ENCODE measurements around the gene ZNF827.

The ZNF827 gene

GRCh38 chr4:145879598-145879997 lies 59.0 kb downstream of the ZNF827 start:
- no peaks in the 10 kb centered on the region for H3K36me3 ChIP-seq
- peak overlapping the region; percentile 38 to 65 for H3K27ac ChIP-seq
- peaks cover 0 to 49% (median 39%) of the 10 kb centered on the region in 4 donors for H3K4me1 ChIP-seq
- H3K27me3 ChIP-seq, result no peaks in the 10 kb centered on the region
- no peak for TF ChIP-seq CTCF (IDR thresholded peaks at IDR 0.05)
- no peaks in the 10 kb centered on the region for H3K9me3 ChIP-seq
- intact Hi-C loops (cut with DNase I; ENCODE audit: low total_unique reads), result no loop called here
- peak in 1 of 2 donors; percentile 49 for DNase-seq
- H3K4me3 ChIP-seq, result no peak overlapping the region

GRCh38 chr4:145878501-145879435 lies 59.9 kb downstream of the ZNF827 start:
- intact Hi-C loops (cut with DNase I; ENCODE audit: low total_unique reads), result no loop called here
- peaks cover 0 to 49% (median 39%) of the 10 kb centered on the region in 4 donors for H3K4me1 ChIP-seq
- no peak for TF ChIP-seq CTCF (IDR thresholded peaks at IDR 0.05)
- no peaks in the 10 kb centered on the region for H3K9me3 ChIP-seq
- no peak overlapping the region for H3K4me3 ChIP-seq
- DNase-seq, result no peak
- H3K27me3 ChIP-seq, result no peaks in the 10 kb centered on the region
- H3K36me3 ChIP-seq, result no peaks in the 10 kb centered on the region
- H3K27ac ChIP-seq, result peak overlapping the region; percentile 38 to 65

GRCh38 chr4:145876531-145877180 lies 62.0 kb downstream of the ZNF827 start:
- Histone ChIP-seq H3K4me1 (peaks cover 0 to 43% (median 31%) of the 10 kb centered on the region in 4 donors), H3K27ac (peak overlapping the region in 1 of 2 donors; percentile 46), H3K27me3 (no peaks in the 10 kb centered on the region), H3K4me3 (no peak overlapping the region), H3K36me3 (peaks cover 0 to 7% (median 0%) of the 10 kb centered on the region in 3 donors), H3K9me3 (no peaks in the 10 kb centered on the region)
- DNase-seq, result no peak
- TF ChIP-seq CTCF (IDR thresholded peaks at IDR 0.05), result no peak
- intact Hi-C loops (cut with DNase I; ENCODE audit: low total_unique reads), result no loop called here

GRCh38 chr4:145873901-145874300 lies 64.7 kb downstream of the ZNF827 start:
- Histone ChIP-seq H3K9me3 (no peaks in the 10 kb centered on the region), H3K4me3 (no peak overlapping the region), H3K4me1 (peaks cover 0 to 16% (median 8%) of the 10 kb centered on the region in 4 donors), H3K27me3 (no peaks in the 10 kb centered on the region), H3K27ac (no peak overlapping the region), H3K36me3 (peaks cover 0 to 15% (median 0%) of the 10 kb centered on the region in 3 donors)
- no peak for TF ChIP-seq CTCF (IDR thresholded peaks at IDR 0.05)
- intact Hi-C loops (cut with DNase I; ENCODE audit: low total_unique reads), result no loop called here
- DNase-seq, result no peak

- Histone ChIP-seq H3K27ac (no peak overlapping the region), H3K9me3 (no peaks in the 10 kb centered on the region), H3K4me3 (no peak overlapping the region), H3K36me3 (peaks cover 0 to 15% (median 0%) of the 10 kb centered on the region in 3 donors), H3K4me1 (peaks cover 0 to 15% (median 9%) of the 10 kb centered on the region in 4 donors), H3K27me3 (no peaks in the 10 kb centered on the region)
- intact Hi-C loops (cut with DNase I; ENCODE audit: low total_unique reads), result no loop called here
- no peak for TF ChIP-seq CTCF (IDR thresholded peaks at IDR 0.05)
- DNase-seq, result no peak
These were observed 67.4 kb downstream of the ZNF827 start for GRCh38 chr4:145871209-145871608.
